GM12801 (cell line): ENCODE measurements around the gene ATP5PD.

Experiments used
- CTCF ChIP-seq: IDR thresholded peaks from one replicate; pipeline ENCODE4 v1.5.1; 2011; ENCODE audit warnings: control low read depth; ENCODE audit not compliant: insufficient read length; ENCODE audit errors: extremely low read depth

ATP5PD gene

GRCh38 chr17:75031972-75032719 lies 14.6 kb downstream of the ATP5PD start:
- TF ChIP-seq CTCF: no peak

- no peak for TF ChIP-seq CTCF
These were observed 16.6 kb downstream of the ATP5PD start for GRCh38 chr17:75030161-75030560.

- no peak for TF ChIP-seq CTCF
These were observed 21.9 kb downstream of the ATP5PD start for GRCh38 chr17:75024686-75025397.

- TF ChIP-seq CTCF: no peak
These were observed 26.2 kb downstream of the ATP5PD start for GRCh38 chr17:75020331-75021110.

GRCh38 chr17:75019710-75020109 lies 27.1 kb downstream of the ATP5PD start:
- no peak for TF ChIP-seq CTCF

- no peak for TF ChIP-seq CTCF
These were observed 27.6 kb downstream of the ATP5PD start for GRCh38 chr17:75019146-75019545.

GRCh38 chr17:75013092-75013559 lies 33.6 kb downstream of the ATP5PD start:
- no peak for TF ChIP-seq CTCF
